ENCODE results near the gene KRT77. TPM values are rescaled to one million over a fixed set of nuclear protein-coding genes. Genes with fewer than 3 reads are reported as not detected.

KRT77 gene
- total RNA-seq, 3 donors from 2014 or later (not counting 1 experiment from before 2014, with no cell fraction given): not detected

DNA sequence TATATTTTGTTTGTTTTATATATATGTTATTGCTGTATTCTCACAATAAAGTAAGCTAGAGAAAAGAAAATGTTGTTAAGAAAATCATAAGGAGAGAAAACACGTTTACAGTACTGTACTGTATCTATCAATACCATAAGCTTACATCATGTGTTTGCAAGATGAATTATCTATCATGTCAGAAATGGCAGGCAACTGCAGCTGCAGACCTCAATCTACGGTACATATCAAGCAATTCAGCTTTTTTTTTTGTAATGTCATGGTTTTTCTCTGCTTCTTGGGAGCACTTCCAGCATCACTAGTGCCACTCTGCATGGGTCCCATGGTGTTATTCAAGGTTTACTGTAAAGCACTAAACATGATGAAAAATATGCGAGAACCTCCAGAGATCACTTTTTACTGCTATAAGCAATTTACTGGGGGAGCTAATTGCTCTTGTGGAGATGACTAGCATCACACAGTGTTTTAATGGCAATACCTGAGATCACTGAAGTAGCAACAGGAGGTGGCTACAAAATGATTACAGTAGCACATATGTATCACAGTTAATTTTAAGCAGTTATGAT, 42.3 kb downstream of the KRT77 start:
- Mint-ChIP-seq H3K4me3 (no peak overlapping the region), H3K27ac (no peak overlapping the region)
- ATAC-seq: no peak

DNA sequence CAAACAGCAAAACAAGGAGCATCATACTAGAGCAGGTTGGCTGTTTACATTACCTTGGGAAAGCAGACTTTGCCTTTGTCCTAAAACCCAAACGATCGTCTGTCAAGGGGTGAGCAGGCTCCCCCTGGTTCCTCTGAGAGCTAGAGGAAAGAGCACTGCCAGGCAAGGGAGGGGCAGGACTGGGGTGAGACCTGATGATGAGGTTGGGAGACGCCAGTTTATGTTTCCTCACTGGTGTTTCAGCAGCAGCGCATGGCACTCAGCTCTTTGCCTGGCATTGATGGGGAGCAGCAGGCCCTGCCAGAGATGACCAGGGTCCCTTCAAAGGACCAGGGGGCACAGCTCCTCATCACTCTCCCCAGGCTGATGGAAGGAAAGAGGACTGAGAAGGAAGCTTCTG, 43.4 kb downstream of the KRT77 start:
- intact Hi-C loops (cut with micrococcal nuclease): no loop called here
- TF ChIP-seq, protein P1, sequence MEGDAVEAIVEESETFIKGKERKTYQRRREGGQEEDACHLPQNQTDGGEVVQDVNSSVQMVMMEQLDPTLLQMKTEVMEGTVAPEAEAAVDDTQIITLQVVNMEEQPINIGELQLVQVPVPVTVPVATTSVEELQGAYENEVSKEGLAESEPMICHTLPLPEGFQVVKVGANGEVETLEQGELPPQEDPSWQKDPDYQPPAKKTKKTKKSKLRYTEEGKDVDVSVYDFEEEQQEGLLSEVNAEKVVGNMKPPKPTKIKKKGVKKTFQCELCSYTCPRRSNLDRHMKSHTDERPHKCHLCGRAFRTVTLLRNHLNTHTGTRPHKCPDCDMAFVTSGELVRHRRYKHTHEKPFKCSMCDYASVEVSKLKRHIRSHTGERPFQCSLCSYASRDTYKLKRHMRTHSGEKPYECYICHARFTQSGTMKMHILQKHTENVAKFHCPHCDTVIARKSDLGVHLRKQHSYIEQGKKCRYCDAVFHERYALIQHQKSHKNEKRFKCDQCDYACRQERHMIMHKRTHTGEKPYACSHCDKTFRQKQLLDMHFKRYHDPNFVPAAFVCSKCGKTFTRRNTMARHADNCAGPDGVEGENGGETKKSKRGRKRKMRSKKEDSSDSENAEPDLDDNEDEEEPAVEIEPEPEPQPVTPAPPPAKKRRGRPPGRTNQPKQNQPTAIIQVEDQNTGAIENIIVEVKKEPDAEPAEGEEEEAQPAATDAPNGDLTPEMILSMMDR (IDR thresholded peaks at IDR 0.05): no peak
- Histone ChIP-seq H3K27me3 (ENCODE audit: control insufficient read depth, insufficient read depth, low read length) (no peaks in the 10 kb centered on the region), H3K4me3 (ENCODE audit: low read length) (no peak overlapping the region), H3K36me3 (ENCODE audit: control insufficient read depth, insufficient read depth, low read length) (no peaks in the 10 kb centered on the region), H3K27ac (ENCODE audit: low read length) (no peak overlapping the region), H3K4me1 (ENCODE audit: control insufficient read depth, insufficient read depth, low read length) (peaks cover 10% of the 10 kb centered on the region), H3K9me3 (ENCODE audit: control insufficient read depth, insufficient read depth, low read length) (no peaks in the 10 kb centered on the region)
- DNase-seq: no peak
- Mint-ChIP-seq H3K36me3 (no peaks in the 10 kb centered on the region), H3K4me1 (peaks cover 19 to 56% of the 10 kb centered on the region in 2 donors), H3K27ac (peak overlapping the region in 1 of 2 donors; percentile 44), H3K4me3 (no peak overlapping the region), H3K27me3 (ENCODE audit: low read depth in 2 of 2) (no peaks in the 10 kb centered on the region), H3K9me3 (no peaks in the 10 kb centered on the region)
- 92% methylated on average over 4 of the region's 4 CpGs for WGBS (ENCODE audit: insufficient coverage)
- ATAC-seq: no peak

More for the DNA sequence above, 42.3 kb downstream of the KRT77 start:
- intact Hi-C loops (cut with micrococcal nuclease): no loop called here
- no peak for DNase-seq
- H3K9me3 ChIP-seq (ENCODE audit: control insufficient read depth, insufficient read depth, low read length): no peaks in the 10 kb centered on the region
- Mint-ChIP-seq H3K36me3 (no peaks in the 10 kb centered on the region), H3K4me1 (peaks cover 19 to 56% of the 10 kb centered on the region in 2 donors), H3K27me3 (ENCODE audit: low read depth in 2 of 2) (no peaks in the 10 kb centered on the region), H3K9me3 (no peaks in the 10 kb centered on the region)
- TF ChIP-seq, protein P1 (IDR thresholded peaks at IDR 0.05): no peak
- 100% methylated on average over 2 of the region's 3 CpGs for WGBS (ENCODE audit: insufficient coverage)
- H3K36me3 ChIP-seq (ENCODE audit: control insufficient read depth, insufficient read depth, low read length): no peaks in the 10 kb centered on the region
- no peak overlapping the region for H3K27ac ChIP-seq (ENCODE audit: low read length)
- H3K4me3 ChIP-seq (ENCODE audit: low read length): no peak overlapping the region
- H3K27me3 ChIP-seq (ENCODE audit: control insufficient read depth, insufficient read depth, low read length): no peaks in the 10 kb centered on the region
- peaks cover 10% of the 10 kb centered on the region for H3K4me1 ChIP-seq (ENCODE audit: control insufficient read depth, insufficient read depth, low read length)

DNA sequence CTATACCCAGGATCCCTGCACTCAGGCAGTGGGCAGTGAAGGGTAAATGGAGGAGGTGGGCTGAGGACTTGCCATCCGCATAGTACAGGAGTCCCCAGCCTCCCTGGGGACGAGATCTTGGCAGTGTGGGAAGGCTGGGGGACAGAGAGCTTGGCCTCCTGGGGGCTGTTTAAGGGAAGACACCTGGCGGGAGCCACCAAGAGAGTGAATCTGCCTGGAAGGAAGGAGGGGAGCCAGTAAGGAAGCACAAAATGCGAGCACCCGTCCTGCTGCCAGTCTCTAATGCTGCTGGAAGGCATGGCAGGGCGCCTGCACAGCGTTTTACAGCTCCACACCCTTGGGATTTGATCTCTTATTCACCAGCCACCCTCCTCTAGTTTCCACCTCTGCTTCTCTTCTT, 43.9 kb downstream of the KRT77 start:
- intact Hi-C loops (cut with micrococcal nuclease): no loop called here
- no peaks in the 10 kb centered on the region for H3K9me3 ChIP-seq (ENCODE audit: control insufficient read depth, insufficient read depth, low read length)
- H3K9me3 Mint-ChIP-seq: no peaks in the 10 kb centered on the region
- H3K4me3 Mint-ChIP-seq: no peak overlapping the region
- H3K27ac Mint-ChIP-seq: peak overlapping the region in 1 of 2 donors; percentile 44
- peaks cover 19 to 52% of the 10 kb centered on the region in 2 donors for H3K4me1 Mint-ChIP-seq
- no peaks in the 10 kb centered on the region for H3K27me3 Mint-ChIP-seq (ENCODE audit: low read depth in 2 of 2)
- no peaks in the 10 kb centered on the region for H3K36me3 Mint-ChIP-seq
- H3K36me3 ChIP-seq (ENCODE audit: control insufficient read depth, insufficient read depth, low read length): no peaks in the 10 kb centered on the region
- no peak overlapping the region for H3K4me3 ChIP-seq (ENCODE audit: low read length)
- WGBS (ENCODE audit: insufficient coverage): 82% methylated on average over 7 of the region's 7 CpGs
- ATAC-seq (no peak), DNase-seq (no peak)
- no peak overlapping the region for H3K27ac ChIP-seq (ENCODE audit: low read length)
- peaks cover 10% of the 10 kb centered on the region for H3K4me1 ChIP-seq (ENCODE audit: control insufficient read depth, insufficient read depth, low read length)
- TF ChIP-seq, protein P1 (IDR thresholded peaks at IDR 0.05): no peak
- no peaks in the 10 kb centered on the region for H3K27me3 ChIP-seq (ENCODE audit: control insufficient read depth, insufficient read depth, low read length)

DNA sequence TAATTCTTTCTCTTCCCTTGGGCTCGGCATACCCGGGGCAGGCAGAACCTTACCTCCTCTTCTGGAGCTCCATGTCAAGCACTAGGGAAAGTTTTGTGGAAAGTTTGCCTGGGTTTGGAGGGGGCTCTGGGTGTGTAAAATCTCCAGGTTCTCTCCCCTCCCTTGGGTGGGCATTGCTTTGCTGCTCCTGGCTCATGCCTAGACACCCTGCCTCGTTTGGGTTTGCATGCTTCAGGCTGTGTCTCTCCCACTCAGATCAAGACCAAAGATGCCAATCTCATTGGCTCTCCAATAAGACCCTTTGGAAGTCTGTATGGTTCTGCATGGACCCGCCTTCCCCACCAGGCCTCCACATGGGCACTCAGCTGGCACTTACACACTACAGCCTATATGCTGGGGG, 45.1 kb downstream of the KRT77 start:
- no peak for ATAC-seq
- WGBS (ENCODE audit: insufficient coverage): 89% methylated on average over 4 of the region's 4 CpGs

More for the DNA sequence above, 45.1 kb downstream of the KRT77 start:
- TF ChIP-seq, protein P1 (IDR thresholded peaks at IDR 0.05): no peak
- Histone ChIP-seq H3K27ac (ENCODE audit: low read length) (no peak overlapping the region), H3K9me3 (ENCODE audit: control insufficient read depth, insufficient read depth, low read length) (no peaks in the 10 kb centered on the region), H3K27me3 (ENCODE audit: control insufficient read depth, insufficient read depth, low read length) (no peaks in the 10 kb centered on the region), H3K4me1 (ENCODE audit: control insufficient read depth, insufficient read depth, low read length) (peaks cover 10% of the 10 kb centered on the region), H3K36me3 (ENCODE audit: control insufficient read depth, insufficient read depth, low read length) (no peaks in the 10 kb centered on the region), H3K4me3 (ENCODE audit: low read length) (no peak overlapping the region)
- intact Hi-C loops (cut with micrococcal nuclease): no loop called here
- Mint-ChIP-seq H3K4me1 (peaks cover 21 to 41% of the 10 kb centered on the region in 2 donors), H3K27me3 (ENCODE audit: low read depth in 2 of 2) (no peaks in the 10 kb centered on the region), H3K27ac (peak overlapping the region in 1 of 2 donors; percentile 40), H3K9me3 (no peaks in the 10 kb centered on the region), H3K4me3 (no peak overlapping the region), H3K36me3 (no peaks in the 10 kb centered on the region)
- no peak for DNase-seq

Data from natural killer cell (primary cell).